A204.1 (cell line): Measurements from ENCODE around the gene TSEN15.
"Not testable (repeated sequence)": the region's sequence is repeated elsewhere in the genome, so short reads cannot be mapped to it uniquely, and the experiment has no call there.

ENCODE experiments used
- FAIRE-seq: peaks from 2 replicates; lab custom pipeline; 2012; peaks lifted over from hg19 to GRCh38; lab: Jason Lieb, UNC

Gene TSEN15

GRCh38 chr1:184031409-184032107, 20.0 kb upstream of the TSEN15 start:
- FAIRE-seq, result no peak

GRCh38 chr1:184032306-184032929, 19.1 kb upstream of the TSEN15 start:
- FAIRE-seq, result no peak

GRCh38 chr1:184032930-184033418, 18.6 kb upstream of the TSEN15 start:
- no peak for FAIRE-seq

GRCh38 chr1:184033711-184034167, 17.8 kb upstream of the TSEN15 start:
- FAIRE-seq, result no peak

GRCh38 chr1:184034761-184035379, 16.7 kb upstream of the TSEN15 start:
- FAIRE-seq, result no peak

- no peak for FAIRE-seq
Measured at GRCh38 chr1:184035719-184036516, 15.6 kb upstream of the TSEN15 start.

- FAIRE-seq, result no peak
Measured at GRCh38 chr1:184036517-184036949, 15.0 kb upstream of the TSEN15 start.

- no peak for FAIRE-seq
Measured at GRCh38 chr1:184037849-184038591, 13.5 kb upstream of the TSEN15 start.

GRCh38 chr1:184039126-184039525, 12.4 kb upstream of the TSEN15 start:
- no peak for FAIRE-seq

- FAIRE-seq, result no peak
Measured at GRCh38 chr1:184041731-184042130, 9.8 kb upstream of the TSEN15 start.

- FAIRE-seq, result not testable (repeated sequence)
Measured at GRCh38 chr1:184043315-184043714, 8.2 kb upstream of the TSEN15 start.

GRCh38 chr1:184044603-184045376, 6.7 kb upstream of the TSEN15 start:
- FAIRE-seq, result no peak

- not testable (repeated sequence) for FAIRE-seq
Measured at GRCh38 chr1:184047541-184047940, 4.0 kb upstream of the TSEN15 start.

GRCh38 chr1:184048561-184049240, 2.8 kb upstream of the TSEN15 start:
- FAIRE-seq, result no peak

- no peak for FAIRE-seq
Measured at GRCh38 chr1:184049291-184049690, 2.2 kb upstream of the TSEN15 start.

- peak; percentile 65 for FAIRE-seq
Measured at GRCh38 chr1:184049836-184050468, 1.6 kb upstream of the TSEN15 start.

GRCh38 chr1:184050636-184051035, 894 bp upstream of the TSEN15 start:
- no peak for FAIRE-seq

GRCh38 chr1:184051138-184051484, 419 bp upstream of the TSEN15 start:
- FAIRE-seq, result no peak

GRCh38 chr1:184052194-184052559, 647 bp downstream of the TSEN15 start:
- no peak for FAIRE-seq

- no peak for FAIRE-seq
Measured at GRCh38 chr1:184052750-184053149, 1.2 kb downstream of the TSEN15 start.
